Hepatocyte (in vitro differentiated cells): ENCODE results near the gene CDC42EP5. TPM values are rescaled to one million over a fixed set of nuclear protein-coding genes. Genes with fewer than 3 reads are reported as not detected.
"Not testable (repeated sequence)": the region's sequence is repeated elsewhere in the genome, so short reads cannot be mapped to it uniquely, and the experiment has no call there.

ENCODE experiments used
- DNase-seq: peaks from one replicate; pipeline ENCODE4 v3.0.0-alpha.2; 2016; ENCODE audit warnings: low spot score
- H2AFZ ChIP-seq: fragments of 200-600 bp; sonication (generic); 2 replicates; pipeline ENCODE4 v1.6.0; 2016; ENCODE audit warnings: antibody characterized with exemption, mild to moderate bottlenecking
- H3K27ac ChIP-seq: fragments of 200-600 bp; sonication (generic); 2 replicates; pipeline ENCODE4 v1.5.1; 2016; ENCODE audit warnings: mild to moderate bottlenecking
- H3K27me3 ChIP-seq: fragments of 200-600 bp; sonication (generic); 2 replicates; pipeline ENCODE4 v1.6.1; 2016
- H3K36me3 ChIP-seq: fragments of 200-600 bp; sonication (generic); replicated peaks from 2 replicates; pipeline ENCODE4 v1.5.1; 2016; ENCODE audit warnings: low read depth; ENCODE audit not compliant: insufficient read depth
- H3K4me1 ChIP-seq: fragments of 200-600 bp; sonication (generic); 2 replicates; pipeline ENCODE4 v1.5.1; 2016; ENCODE audit warnings: mild to moderate bottlenecking, moderate library complexity; ENCODE audit not compliant: insufficient read depth
- H3K4me2 ChIP-seq: fragments of 200-600 bp; sonication (generic); 2 replicates; pipeline ENCODE4 v1.6.0; 2016
- H3K4me3 ChIP-seq: fragments of 200-600 bp; sonication (generic); 2 replicates; pipeline ENCODE4 v1.5.1; 2016; ENCODE audit warnings: mild to moderate bottlenecking
- H3K79me2 ChIP-seq: fragments of 200-600 bp; sonication (generic); 2 replicates; pipeline ENCODE4 v1.6.0; 2017; ENCODE audit warnings: mild to moderate bottlenecking
- H3K9me2 ChIP-seq: fragments of 200-600 bp; sonication (generic); replicated peaks from 2 replicates; pipeline ENCODE4 v1.6.0; 2017; ENCODE audit warnings: mild to moderate bottlenecking; ENCODE audit not compliant: insufficient read depth
- H3K9me3 ChIP-seq: fragments of 200-600 bp; sonication (generic); 2 replicates; pipeline ENCODE4 v1.5.1; 2016; ENCODE audit warnings: low read depth, mild to moderate bottlenecking
- H4K20me1 ChIP-seq: fragments of 200-600 bp; sonication (generic); 2 replicates; pipeline ENCODE4 v1.6.0; 2016; ENCODE audit warnings: mild to moderate bottlenecking; ENCODE audit not compliant: insufficient read depth, poor library complexity, severe bottlenecking
- EZH2 ChIP-seq: fragments of 200-600 bp; sonication (generic); IDR thresholded peaks from 2 replicates; pipeline ENCODE4 v1.6.1; 2016; ENCODE audit warnings: antibody characterized with exemption, mild to moderate bottlenecking, borderline replicate concordance
- EZH2phosphoT487 ChIP-seq: fragments of 200-600 bp; sonication (generic); IDR thresholded peaks from one replicate; pipeline ENCODE4 v1.6.1; 2018; ENCODE audit warnings: antibody characterized with exemption, mild to moderate bottlenecking, low read depth, moderate library complexity; ENCODE audit not compliant: unreplicated experiment, severe bottlenecking
- WGBS: methylation state at CpG from one replicate; pipeline ENCODE4 v1.1.6; 2016; ENCODE audit warnings: low lambda C conversion rate; ENCODE audit errors: missing lambda C conversion rate; 5-methylcytosine and 5-hydroxymethylcytosine counted together
- polyA plus RNA-seq: library from polyadenylated mRNA; unstranded; fragments of >200 nt; fragmentation: Nextera tagmentation; extraction: Ambion mirVana; gene quantifications from 2 replicates; pipeline ENCODE4 v1.2.1, GENCODE V29; 2016
- total RNA-seq: library from RNA; depleted of rRNA; stranded (reverse); fragments of >200 nt; gene quantifications from 2 replicates; pipeline ENCODE4 v1.2.3, GENCODE V29; 2014
- TF ChIP-seq, protein P1 (sequence below): fragments of 200-600 bp; sonication (generic); IDR thresholded peaks from 2 replicates; pipeline ENCODE4 v1.5.1; 2016; ENCODE audit warnings: antibody characterized with exemption, mild to moderate bottlenecking; ENCODE audit not compliant: poor library complexity

CDC42EP5 gene
- total and polyA plus RNA-seq, 2 experiments from 2014 or later: 46.8 to 71.2 TPM

GRCh38 chr19:54507824-54508223, 34.7 kb upstream of the CDC42EP5 start:
- Histone ChIP-seq H3K27ac (no peak overlapping the region), H4K20me1 (no peaks in the 10 kb centered on the region), H3K27me3 (no peaks in the 10 kb centered on the region), H3K79me2 (no peaks in the 10 kb centered on the region), H3K4me2 (no peak overlapping the region), H3K9me3 (no peaks in the 10 kb centered on the region), H3K9me2 (no peaks in the 10 kb centered on the region), H3K4me1 (no peaks in the 10 kb centered on the region), H3K36me3 (no peaks in the 10 kb centered on the region), H3K4me3 (no peak overlapping the region), H2AFZ (no peak overlapping the region)
- no peak for TF ChIP-seq EZH2
- TF ChIP-seq, protein P1, sequence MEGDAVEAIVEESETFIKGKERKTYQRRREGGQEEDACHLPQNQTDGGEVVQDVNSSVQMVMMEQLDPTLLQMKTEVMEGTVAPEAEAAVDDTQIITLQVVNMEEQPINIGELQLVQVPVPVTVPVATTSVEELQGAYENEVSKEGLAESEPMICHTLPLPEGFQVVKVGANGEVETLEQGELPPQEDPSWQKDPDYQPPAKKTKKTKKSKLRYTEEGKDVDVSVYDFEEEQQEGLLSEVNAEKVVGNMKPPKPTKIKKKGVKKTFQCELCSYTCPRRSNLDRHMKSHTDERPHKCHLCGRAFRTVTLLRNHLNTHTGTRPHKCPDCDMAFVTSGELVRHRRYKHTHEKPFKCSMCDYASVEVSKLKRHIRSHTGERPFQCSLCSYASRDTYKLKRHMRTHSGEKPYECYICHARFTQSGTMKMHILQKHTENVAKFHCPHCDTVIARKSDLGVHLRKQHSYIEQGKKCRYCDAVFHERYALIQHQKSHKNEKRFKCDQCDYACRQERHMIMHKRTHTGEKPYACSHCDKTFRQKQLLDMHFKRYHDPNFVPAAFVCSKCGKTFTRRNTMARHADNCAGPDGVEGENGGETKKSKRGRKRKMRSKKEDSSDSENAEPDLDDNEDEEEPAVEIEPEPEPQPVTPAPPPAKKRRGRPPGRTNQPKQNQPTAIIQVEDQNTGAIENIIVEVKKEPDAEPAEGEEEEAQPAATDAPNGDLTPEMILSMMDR: no peak
- TF ChIP-seq EZH2phosphoT487: no peak
- WGBS: 81% methylated on average over 11 of the region's 12 CpGs
- no peak for DNase-seq

DNA sequence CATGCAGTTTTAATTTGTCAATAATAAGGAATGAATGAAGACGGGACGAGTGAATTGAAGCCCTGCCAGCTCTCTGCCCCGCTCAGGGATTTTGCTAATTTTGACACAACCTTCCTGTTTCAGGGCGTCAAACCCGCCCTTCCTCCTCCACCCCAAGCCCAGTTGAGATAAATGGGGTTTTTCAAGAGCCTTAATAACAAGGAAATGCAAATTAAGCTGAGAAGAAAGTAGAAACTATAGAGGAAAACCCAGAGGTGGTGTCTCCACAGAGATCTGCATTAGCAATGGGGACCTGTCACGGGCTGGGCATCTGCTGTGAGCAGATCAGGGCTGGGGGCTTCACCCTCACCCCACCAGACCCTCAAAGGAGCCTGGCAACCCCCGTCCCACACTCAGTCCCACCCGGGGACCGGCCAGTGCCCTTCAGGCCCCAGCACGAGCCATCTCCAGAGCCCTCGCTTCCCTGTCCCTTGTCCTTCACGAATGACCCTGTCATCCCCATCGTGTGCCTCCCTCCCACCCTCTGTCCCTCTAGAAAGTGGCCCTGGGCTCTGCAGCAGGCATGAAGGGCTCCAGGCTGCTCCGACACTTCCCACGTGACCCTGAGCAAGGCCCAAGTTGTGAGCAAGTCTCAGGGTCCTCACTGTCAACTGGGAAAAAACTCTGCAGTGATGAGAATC, 34.1 kb upstream of the CDC42EP5 start:
- H3K27ac ChIP-seq, DNase-seq, H3K9me3 ChIP-seq, H3K36me3 ChIP-seq, H3K79me2 ChIP-seq, H3K9me2 ChIP-seq, H3K4me2 ChIP-seq, H3K4me3 ChIP-seq, H2AFZ ChIP-seq, H3K27me3 ChIP-seq, H3K4me1 ChIP-seq, H4K20me1 ChIP-seq: not testable (repeated sequence)
- 64% methylated on average over 9 of the region's 15 CpGs for WGBS

GRCh38 chr19:54506079-54506478, 33.0 kb upstream of the CDC42EP5 start:
- no peak for DNase-seq
- H3K4me3 ChIP-seq: no peak overlapping the region
- H3K27ac ChIP-seq: no peak overlapping the region
- no peak overlapping the region for H3K4me2 ChIP-seq
- no peaks in the 10 kb centered on the region for H4K20me1 ChIP-seq
- H3K36me3 ChIP-seq: no peaks in the 10 kb centered on the region
- H3K9me2 ChIP-seq: no peaks in the 10 kb centered on the region
- no peak overlapping the region for H2AFZ ChIP-seq
- 74% methylated on average over 10 of the region's 10 CpGs for WGBS
- TF ChIP-seq EZH2: no peak
- no peak for TF ChIP-seq EZH2phosphoT487
- TF ChIP-seq, protein P1: no peak
- H3K79me2 ChIP-seq: no peaks in the 10 kb centered on the region
- H3K27me3 ChIP-seq: no peaks in the 10 kb centered on the region
- no peaks in the 10 kb centered on the region for H3K9me3 ChIP-seq
- no peaks in the 10 kb centered on the region for H3K4me1 ChIP-seq

GRCh38 chr19:54505542-54505941, 32.4 kb upstream of the CDC42EP5 start:
- H2AFZ ChIP-seq, H3K36me3 ChIP-seq, H3K4me1 ChIP-seq, H3K27me3 ChIP-seq, H3K79me2 ChIP-seq, H3K9me2 ChIP-seq, H3K27ac ChIP-seq, H4K20me1 ChIP-seq, H3K4me3 ChIP-seq, DNase-seq, H3K4me2 ChIP-seq, H3K9me3 ChIP-seq: not testable (repeated sequence)
- 80% methylated on average over 4 of the region's 4 CpGs for WGBS
